ENCODE measurements around the gene PCYT2.

PCYT2 gene

GRCh38 chr17:81911277-81911961, at the start of gene PCYT2:
Gene PCYT2 (minus strand): TSS chr17:81911399. CDS start chr17:81911355, 44 bp downstream.
- H3K27me3 ChIP-seq (replicated peaks; ENCODE audit: control insufficient read depth, insufficient read depth, low read length), result no peaks in the 10 kb centered on the region
- TF ChIP-seq CTCF (IDR thresholded peaks at IDR 0.05; ENCODE audit: insufficient read depth, low read length, poor library complexity, severe bottlenecking), result peak; percentile 5
- H3K4me3 ChIP-seq (replicated peaks; ENCODE audit: low read depth, low read length), result peak within 1 kb of the TSS; percentile 72
- peaks cover 39% of the 10 kb centered on the region for H3K36me3 ChIP-seq (ENCODE audit: control insufficient read depth, insufficient read depth, low read length)
- peak; percentile 84 for DNase-seq (ENCODE audit: extremely low read depth, insufficient read length)

DNA sequence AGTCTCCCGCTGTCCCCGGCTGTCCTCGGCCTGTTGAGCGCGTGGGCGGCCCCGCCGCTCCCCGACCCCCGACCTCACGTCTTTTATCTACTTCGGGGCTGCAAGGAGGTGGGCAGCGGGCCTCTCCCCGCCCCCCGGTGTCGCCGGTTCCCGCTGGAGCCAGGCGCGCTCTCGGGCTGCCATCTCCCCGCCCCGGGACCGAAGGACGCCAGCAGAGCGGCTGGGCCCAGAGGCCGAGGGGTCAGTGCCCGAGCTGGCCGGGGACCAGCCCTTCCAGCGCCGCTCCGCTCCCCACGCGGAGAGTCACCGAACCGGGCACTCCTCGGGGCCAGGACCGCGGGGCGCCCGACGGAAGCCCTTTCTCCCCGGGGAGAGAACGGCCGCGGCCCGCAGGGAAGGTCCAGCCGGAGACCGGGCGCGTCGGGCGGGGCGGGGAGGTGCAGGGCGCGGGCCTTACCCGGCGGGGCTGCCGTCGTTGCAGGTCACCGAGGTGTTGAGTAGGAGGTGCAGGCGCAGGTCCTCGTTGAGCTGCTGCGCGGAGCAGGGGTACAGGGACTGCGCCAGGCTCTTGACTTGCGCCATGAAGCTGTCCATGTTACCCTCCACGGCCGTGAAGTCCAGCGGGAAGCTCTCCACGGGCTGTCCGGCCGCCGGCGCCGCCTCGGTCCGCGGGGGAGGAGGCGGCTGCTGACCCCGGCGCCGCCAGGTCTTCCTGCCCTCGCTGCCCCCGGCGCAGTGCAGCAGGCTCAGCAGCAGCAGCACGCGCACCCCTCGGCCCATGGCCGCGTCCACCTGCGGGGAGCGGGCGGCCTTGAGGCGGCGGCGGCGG, 49.1 kb upstream of the PCYT2 start:
- no peaks in the 10 kb centered on the region; the same call in none of the 2 replicates for H3K27me3 ChIP-seq (replicated peaks; ENCODE audit: control insufficient read depth, insufficient read depth, low read length)
- no peaks in the 10 kb centered on the region for H3K36me3 ChIP-seq (ENCODE audit: control insufficient read depth, insufficient read depth, low read length)
- peak overlapping the region; percentile 22 for H3K4me3 ChIP-seq (replicated peaks; ENCODE audit: low read depth, low read length)
- no peak for TF ChIP-seq CTCF (IDR thresholded peaks at IDR 0.05; ENCODE audit: insufficient read depth, low read length, poor library complexity, severe bottlenecking)
- no peak for DNase-seq (ENCODE audit: extremely low read depth, insufficient read length)

DNA sequence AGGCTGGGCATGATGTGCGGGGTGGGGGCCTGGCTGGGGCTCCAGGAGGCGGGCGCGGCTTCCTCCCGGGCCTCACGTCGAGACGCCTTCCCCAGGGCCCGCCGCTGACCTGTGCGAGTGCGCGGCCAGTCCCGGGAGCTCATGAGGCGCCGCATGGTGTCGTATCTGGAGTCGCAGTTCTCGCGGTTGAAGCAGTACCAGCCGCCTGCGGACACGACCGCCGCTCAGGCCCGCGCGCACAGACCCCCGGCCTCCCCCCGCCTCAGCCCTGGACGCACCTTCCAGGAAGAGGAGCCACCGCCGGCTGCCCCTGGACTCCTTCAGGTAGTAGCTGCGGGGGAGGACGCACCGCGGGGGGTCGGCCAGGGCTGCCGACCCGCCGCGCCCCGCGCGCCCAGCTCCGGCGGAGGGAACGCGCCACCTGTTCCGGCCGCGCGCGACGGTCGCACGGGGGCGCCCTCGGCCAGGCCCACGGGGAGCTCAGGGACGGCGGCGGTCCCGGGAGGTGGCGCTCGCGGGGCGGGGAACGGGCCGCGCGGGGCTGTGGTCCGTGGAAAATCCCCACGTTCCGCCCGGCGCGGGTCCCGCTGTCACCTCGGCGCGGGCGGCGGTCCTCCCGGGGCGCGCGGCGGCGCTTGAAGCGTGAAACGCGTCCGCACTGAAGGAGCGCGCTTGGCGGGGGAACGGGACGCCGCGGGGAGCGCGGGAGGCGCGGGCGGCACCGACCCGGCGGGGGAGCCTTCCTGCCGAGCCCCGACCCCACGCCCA, 48.3 kb upstream of the PCYT2 start:
- Histone ChIP-seq H3K27me3 (replicated peaks; ENCODE audit: control insufficient read depth, insufficient read depth, low read length) (no peaks in the 10 kb centered on the region; the same call in none of the 2 replicates), H3K36me3 (ENCODE audit: control insufficient read depth, insufficient read depth, low read length) (no peaks in the 10 kb centered on the region), H3K4me3 (replicated peaks; ENCODE audit: low read depth, low read length) (peak overlapping the region; percentile 31)
- TF ChIP-seq CTCF (IDR thresholded peaks at IDR 0.05; ENCODE audit: insufficient read depth, low read length, poor library complexity, severe bottlenecking), result peak; percentile 30
- peak; percentile 73 for DNase-seq (ENCODE audit: extremely low read depth, insufficient read length)

DNA sequence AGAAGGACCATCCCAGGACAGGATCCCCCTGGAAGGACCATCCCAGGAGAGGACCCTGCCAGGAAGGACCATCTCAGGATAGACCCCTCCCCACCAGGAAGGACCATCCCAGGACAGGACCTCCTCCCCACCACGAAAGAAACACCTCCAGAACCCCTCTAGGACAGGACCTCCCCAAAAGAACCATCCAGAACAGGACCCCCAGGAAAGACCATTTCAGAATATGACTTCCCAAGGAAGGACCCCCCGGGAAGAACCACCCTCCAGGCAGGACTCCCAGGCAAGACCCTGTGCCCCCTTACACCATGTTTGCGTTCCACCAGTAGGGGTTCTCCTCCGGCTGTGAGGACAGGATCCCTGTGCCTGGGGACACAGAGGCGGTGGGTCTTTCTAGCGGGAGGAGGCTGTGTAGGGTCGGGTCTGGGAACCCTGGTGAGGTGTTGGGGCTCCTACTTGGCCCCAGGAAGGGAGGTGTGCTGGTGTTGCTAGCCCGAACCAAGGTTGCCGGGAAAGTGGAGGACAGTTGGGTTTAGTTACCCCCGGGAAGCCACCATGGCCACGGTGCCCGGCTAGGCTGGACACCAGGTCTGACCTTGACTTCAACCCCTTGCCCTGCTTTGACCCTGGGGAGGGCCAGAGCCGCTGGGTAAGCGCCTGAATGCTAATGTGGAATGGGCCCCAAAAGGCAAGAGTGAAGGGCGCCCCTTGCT, 47.6 kb upstream of the PCYT2 start:
- H3K4me3 ChIP-seq (replicated peaks; ENCODE audit: low read depth, low read length), result no peak overlapping the region
- DNase-seq (ENCODE audit: extremely low read depth, insufficient read length), result no peak
- TF ChIP-seq CTCF (IDR thresholded peaks at IDR 0.05; ENCODE audit: insufficient read depth, low read length, poor library complexity, severe bottlenecking), result no peak
- no peaks in the 10 kb centered on the region; the same call in none of the 2 replicates for H3K27me3 ChIP-seq (replicated peaks; ENCODE audit: control insufficient read depth, insufficient read depth, low read length)
- no peaks in the 10 kb centered on the region for H3K36me3 ChIP-seq (ENCODE audit: control insufficient read depth, insufficient read depth, low read length)

Measured in GM06990 (cell line).